HepG2 (cell line): ENCODE measurements around the gene ABCD2. TPM values are rescaled to one million over a fixed set of nuclear protein-coding genes. Genes with fewer than 3 reads are reported as not detected.
A peak's percentile ranks its signal among the peaks of the same experiment; 100 is the strongest.

Experiments used
- ARID4A ChIP-seq: sonication (generic); formaldehyde crosslinking; IDR thresholded peaks from 2 replicates; pipeline ENCODE4 v1.5.0; 2020; ENCODE audit warnings: mild to moderate bottlenecking, missing genetic modification reagents, borderline replicate concordance
- ARNT ChIP-seq: fragments of 450-650 bp; IDR thresholded peaks from 2 replicates; pipeline ENCODE4 v1.6.1; 2017
- HHEX ChIP-seq: IDR thresholded peaks from 2 replicates; pipeline ENCODE4 v1.6.1; 2016; ENCODE audit warnings: control low read depth
- HMGXB4 ChIP-seq, 2 experiments: sonication (generic) in 1 of 2; formaldehyde crosslinking in 1 of 2; IDR thresholded peaks; 2 replicates each; pipeline versions ENCODE4 v1.4.0 to v1.6.1; 2018 to 2020; ENCODE audit warnings: missing genetic modification reagents in 2 of 2, borderline replicate concordance in 1 of 2, low read depth in 1 of 2, mild to moderate bottlenecking in 1 of 2, missing biosample characterization in 1 of 2
- HOMEZ ChIP-seq: IDR thresholded peaks from 2 replicates; pipeline ENCODE4 v1.6.1; 2016; ENCODE audit warnings: low read depth
- MEF2D ChIP-seq: sonication (generic); formaldehyde crosslinking; IDR thresholded peaks from 2 replicates; pipeline ENCODE4 v1.5.1; 2020; ENCODE audit warnings: mild to moderate bottlenecking, missing genetic modification reagents
- MLXIP ChIP-seq: sonication (generic); formaldehyde crosslinking; IDR thresholded peaks from 2 replicates; pipeline ENCODE4 v1.9.0; 2021; ENCODE audit warnings: missing genetic modification reagents, borderline replicate concordance
- NFE2 ChIP-seq: sonication (generic); formaldehyde crosslinking; IDR thresholded peaks from 2 replicates; pipeline ENCODE4 v1.4.0; 2020; ENCODE audit warnings: missing genetic modification reagents
- NFYB ChIP-seq: sonication (generic); formaldehyde crosslinking; IDR thresholded peaks from 2 replicates; pipeline ENCODE4 v1.4.0; 2020; ENCODE audit warnings: missing genetic modification reagents
- PHF20 ChIP-seq: sonication (generic); formaldehyde crosslinking; IDR thresholded peaks from 2 replicates; pipeline ENCODE4 v1.5.0; 2020; ENCODE audit warnings: mild to moderate bottlenecking, missing genetic modification reagents
- SSRP1 ChIP-seq: IDR thresholded peaks from 2 replicates; pipeline ENCODE4 v1.6.1; 2016; ENCODE audit warnings: control low read depth
- TFDP1 ChIP-seq: IDR thresholded peaks from 2 replicates; pipeline ENCODE4 v1.6.1; 2016; ENCODE audit warnings: missing compliant biosample characterization, missing genetic modification reagents, borderline replicate concordance
- ZNF224 ChIP-seq: sonication (generic); formaldehyde crosslinking; IDR thresholded peaks from 2 replicates; pipeline ENCODE4 v1.5.0; 2020; ENCODE audit warnings: mild to moderate bottlenecking, missing genetic modification reagents
- ZNF607 ChIP-seq: sonication (generic); formaldehyde crosslinking; IDR thresholded peaks from 2 replicates; pipeline ENCODE4 v1.5.1; 2020; ENCODE audit warnings: missing genetic modification reagents, mild to moderate bottlenecking, borderline replicate concordance
- ZNF652 ChIP-seq: IDR thresholded peaks from 2 replicates; pipeline ENCODE4 v1.6.1; 2016; ENCODE audit warnings: low read depth, borderline replicate concordance
- ZNF737 ChIP-seq: sonication (generic); formaldehyde crosslinking; IDR thresholded peaks from 2 replicates; pipeline ENCODE4 v1.5.0; 2020; ENCODE audit warnings: missing genetic modification reagents, mild to moderate bottlenecking, borderline replicate concordance
- ZNF747 ChIP-seq: sonication (generic); formaldehyde crosslinking; IDR thresholded peaks from 2 replicates; pipeline ENCODE4 v1.8.1; 2023; ENCODE audit warnings: missing genetic modification reagents, mild to moderate bottlenecking, borderline replicate concordance
- polyA plus RNA-seq, 8 experiments: library from polyadenylated mRNA; depleted of rRNA in 3 of 8; stranded (reverse) in 7 of 8; unstranded in 1 of 8; fragments of >200 nt; fragmentation: Illumina TruSeq in 4 of 8; extraction: Trizol in 4 of 8; gene quantifications; 2 replicates each; pipeline versions ENCODE4 v1.2.1 to v1.2.3, GENCODE V29; 2011 to 2016; ENCODE audit warnings: low read depth in 4 of 8, missing spikeins in 1 of 8, mixed read lengths in 1 of 8; ENCODE audit not compliant: insufficient read depth in 1 of 8
- total RNA-seq, 5 experiments: library from RNA; depleted of rRNA; stranded (reverse); fragments of >200 nt; fragmentation: Illumina TruSeq; extraction: Trizol; gene quantifications; 2 replicates each; pipeline ENCODE4 v1.2.3, GENCODE V29; 2016; ENCODE audit warnings: low read depth in 1 of 5

Gene ABCD2
- total and polyA plus RNA-seq, 2 of the 13 experiments (the other 11 are each of a cell fraction or from before 2014, with no cell fraction given), result not detected

GRCh38 chr12:39619660-39620433 lies at the start of gene ABCD2 (continued):
- TF ChIP-seq ARID4A (CRISPR knock-in tag), result no peak
- peak; percentile 66; the same call in 1 of the 2 replicates for TF ChIP-seq MEF2D (CRISPR knock-in tag)
- no peak for TF ChIP-seq ZNF224
- peak; percentile 70; the same call in 1 of the 2 replicates for TF ChIP-seq ZNF652 (CRISPR knock-in tag)
- TF ChIP-seq MLXIP, result no peak
- TF ChIP-seq HHEX, result no peak
- 0 out of 4 replicates have a peak, but pooled peaks of 1 of the 2 experiments have one; percentile 17 for TF ChIP-seq HMGXB4 (CRISPR knock-in tag; IDR thresholded peaks at IDR 0.05; ENCODE audit: borderline replicate concordance in 1 of 2, low read depth in 1 of 2)
- no peak for TF ChIP-seq NFE2 (CRISPR knock-in tag)
- TF ChIP-seq NFYB (CRISPR knock-in tag), result peak; percentile 54; the same call in 1 of the 2 replicates
- no peak for TF ChIP-seq ARNT
- no peak for TF ChIP-seq PHF20 (CRISPR knock-in tag)
- 0 out of 2 replicates have a peak, but pooled peaks have one; percentile 11 for TF ChIP-seq TFDP1 (CRISPR knock-in tag)
- no peak for TF ChIP-seq SSRP1
- TF ChIP-seq ZNF607, result no peak
- no peak for TF ChIP-seq ZNF747 (CRISPR knock-in tag)
- TF ChIP-seq ZNF737 (CRISPR knock-in tag), result no peak
- 0 out of 2 replicates have a peak, but pooled peaks have one; percentile 27 for TF ChIP-seq HOMEZ (CRISPR knock-in tag)
